K562 (cell line): ENCODE measurements around the gene ADAM15. TPM values are rescaled to one million over a fixed set of nuclear protein-coding genes. Genes with fewer than 3 reads are reported as not detected.

Experiments
- ADNP ChIP-seq: fragments of 200-800 bp; sonication (Bioruptor generic); IDR thresholded peaks from 2 replicates; pipeline ENCODE4 v1.6.1; 2016; ENCODE audit warnings: missing genetic modification characterization, missing compliant biosample characterization
- CBFB ChIP-seq: sonication (generic); formaldehyde crosslinking; IDR thresholded peaks from 2 replicates; pipeline ENCODE4 v1.4.0; 2020; ENCODE audit warnings: mild to moderate bottlenecking, missing genetic modification reagents
- CHD1 ChIP-seq: fragments of 200-600 bp; sonication (generic); IDR thresholded peaks from one replicate; pipeline ENCODE4 v1.6.1; 2012; ENCODE audit warnings: mild to moderate bottlenecking, moderate library complexity, low read length, inconsistent platforms
- E2F4 ChIP-seq: sonication (generic); formaldehyde crosslinking; IDR thresholded peaks from 2 replicates; pipeline ENCODE4 v1.8.0; 2022; ENCODE audit warnings: mild to moderate bottlenecking, low read depth, missing genetic modification reagents
- E2F6 ChIP-seq, 2 experiments: IDR thresholded peaks; 2 replicates each; pipeline ENCODE4 v1.6.1; 2011; ENCODE audit warnings: borderline replicate concordance in 1 of 2, control low read depth in 1 of 2, low read depth in 1 of 2, low read length in 1 of 2, mild to moderate bottlenecking in 1 of 2, mixed read lengths in 1 of 2, moderate library complexity in 1 of 2; ENCODE audit not compliant: insufficient read depth in 1 of 2, insufficient read length in 1 of 2, poor library complexity in 1 of 2, severe bottlenecking in 1 of 2; ENCODE audit errors: extremely low read depth in 1 of 2
- ETV6 ChIP-seq, 3 experiments: fragments of 150-350 bp in 1 of 3; sonication (generic) in 1 of 3; formaldehyde crosslinking in 1 of 3; IDR thresholded peaks; 2 replicates each; pipeline versions ENCODE4 v1.6.1 to v1.8.0; 2014 to 2022; ENCODE audit warnings: borderline replicate concordance in 2 of 3, low read depth in 2 of 3, antibody characterized with exemption in 1 of 3, low read length in 1 of 3, mild to moderate bottlenecking in 1 of 3, missing genetic modification reagents in 1 of 3
- GTF2F1 ChIP-seq: IDR thresholded peaks from 2 replicates; pipeline ENCODE4 v1.6.1; 2011; ENCODE audit warnings: low read depth, low read length, improper control_type of control experiment
- HNRNPLL ChIP-seq: fragments of 200-400 bp; formaldehyde crosslinking; IDR thresholded peaks from 2 replicates; pipeline ENCODE4 v1.6.1; 2017; ENCODE audit warnings: low read length, low read depth, mild to moderate bottlenecking; ENCODE audit not compliant: poor library complexity, severe bottlenecking
- KDM4B ChIP-seq, 2 experiments: fragments of 450-650 bp in 1 of 2; sonication (generic) in 1 of 2; IDR thresholded peaks; 2 replicates each; pipeline ENCODE4 v1.6.1; 2016 to 2017; ENCODE audit warnings: borderline replicate concordance in 2 of 2, antibody characterized with exemption in 1 of 2, low read depth in 1 of 2, mild to moderate bottlenecking in 1 of 2
- KLF1 ChIP-seq: fragments of 450-650 bp; IDR thresholded peaks from 2 replicates; pipeline ENCODE4 v1.6.1; 2016; ENCODE audit warnings: missing genetic modification characterization, missing compliant biosample characterization
- MNT ChIP-seq, 2 experiments: fragments of 450-650 bp; conservative IDR thresholded peaks; 2 replicates each; pipeline ENCODE4 v1.6.1; 2017; ENCODE audit warnings: mild to moderate bottlenecking in 2 of 2, moderate library complexity in 2 of 2
- NCOA4 ChIP-seq: fragments of 450-650 bp; IDR thresholded peaks from 2 replicates; pipeline ENCODE4 v1.6.1; 2018; ENCODE audit warnings: mild to moderate bottlenecking; ENCODE audit not compliant: partially characterized antibody
- NCOR1 ChIP-seq: fragments of 450-650 bp; IDR thresholded peaks from 2 replicates; pipeline ENCODE4 v1.6.1; 2016; ENCODE audit warnings: mild to moderate bottlenecking, moderate library complexity
- PHF8 ChIP-seq: fragments of 200-600 bp; sonication (generic); IDR thresholded peaks from 2 replicates; pipeline ENCODE4 v1.6.1; 2012; ENCODE audit warnings: mixed run types, mild to moderate bottlenecking, inconsistent platforms, low read length, moderate library complexity, borderline replicate concordance
- PHTF2 ChIP-seq: fragments of 250-450 bp; sonication (Bioruptor Pico); IDR thresholded peaks from 2 replicates; pipeline ENCODE4 v1.5.0; 2021; ENCODE audit warnings: mild to moderate bottlenecking
- RFX7 ChIP-seq: fragments of 250-450 bp; sonication (Bioruptor Pico); IDR thresholded peaks from 2 replicates; pipeline ENCODE4 v1.5.1; 2021; ENCODE audit warnings: mild to moderate bottlenecking
- SAFB2 ChIP-seq: fragments of 200-400 bp; formaldehyde crosslinking; IDR thresholded peaks from 2 replicates; pipeline ENCODE4 v1.6.1; 2018; ENCODE audit warnings: borderline replicate concordance, low read length, low read depth, moderate library complexity; ENCODE audit not compliant: severe bottlenecking
- SNAPC5 ChIP-seq: fragments of 250-450 bp; sonication (Bioruptor Pico); IDR thresholded peaks from 2 replicates; pipeline ENCODE4 v1.8.0; 2021; ENCODE audit warnings: moderate library complexity, mild to moderate bottlenecking, inconsistent platforms
- TAF7 ChIP-seq: fragments of 450-650 bp; IDR thresholded peaks from 2 replicates; pipeline ENCODE4 v1.6.1; 2016; ENCODE audit warnings: missing genetic modification characterization, missing compliant biosample characterization
- TCF15 ChIP-seq: fragments of 250-450 bp; sonication (Bioruptor Pico); IDR thresholded peaks from 2 replicates; pipeline ENCODE4 v1.8.0; 2022; ENCODE audit warnings: moderate library complexity, mild to moderate bottlenecking, inconsistent platforms
- ZNF431 ChIP-seq: sonication (generic); formaldehyde crosslinking; IDR thresholded peaks from 2 replicates; pipeline ENCODE4 v1.8.0; 2022; ENCODE audit warnings: mild to moderate bottlenecking, missing genetic modification reagents
- ZNF766 ChIP-seq: fragments of 200-800 bp; sonication (Bioruptor generic); conservative IDR thresholded peaks from 2 replicates; pipeline ENCODE4 v1.6.1; 2016; ENCODE audit warnings: missing genetic modification characterization, missing compliant biosample characterization
- polyA plus RNA-seq, 8 experiments: library from polyadenylated mRNA; depleted of rRNA in 4 of 8; stranded (reverse) in 5 of 8; unstranded in 3 of 8; fragments of >200 nt; fragmentation: Nextera tagmentation in 2 of 8; fragmentation: Illumina TruSeq in 1 of 8; extraction: Ambion mirVana in 2 of 8; extraction: Trizol in 1 of 8; gene quantifications; 2 replicates each; pipeline versions ENCODE4 v1.2.1 to v1.2.3, GENCODE V29; 2011 to 2014; ENCODE audit warnings: inconsistent platforms in 1 of 8, missing spikeins in 1 of 8
- total RNA-seq, 7 experiments: library from RNA; depleted of rRNA in 6 of 7; stranded (reverse); fragments of >200 nt in 6 of 7; fragmentation: Illumina TruSeq in 2 of 7; extraction: Trizol in 2 of 7; gene quantifications; 2 replicates each; pipeline versions ENCODE4 v1.2.1 to v1.2.3, GENCODE V29; 2011 to 2021; ENCODE audit warnings: low replicate concordance in 1 of 7

ADAM15 gene
- total and polyA plus RNA-seq, 9 of the 15 experiments (the other 6 are each of a cell fraction or from before 2014, with no cell fraction given), result 0.69 to 72.3 (median 32.8) TPM

- no peak for TF ChIP-seq SNAPC5 (CRISPR knock-in tag)
- peak; percentile 76 for TF ChIP-seq ZNF766
- peak; percentile 73; the same call in 1 of the 2 replicates for TF ChIP-seq KLF1 (tag)
- no peak for TF ChIP-seq TAF7
- no peak for TF ChIP-seq ADNP (tag)
- peak; percentile 62 to 82 for TF ChIP-seq MNT (conservative IDR thresholded peaks at IDR 0.05)
- no peak for TF ChIP-seq SAFB2
- peak; percentile 66; the same call in 1 of the 2 replicates for TF ChIP-seq CBFB (CRISPR knock-in tag)
- no peak for TF ChIP-seq NCOA4
- no peak for TF ChIP-seq NCOR1
- peak; percentile 54 for TF ChIP-seq CHD1
- TF ChIP-seq PHF8, result peak; percentile 77; the same call in 1 of the 2 replicates
- no peak for TF ChIP-seq ETV6 (IDR thresholded peaks at IDR 0.05; ENCODE audit: borderline replicate concordance in 1 of 2, low read depth in 2 of 2, low read length in 1 of 2)
- TF ChIP-seq ETV6 (CRISPR knock-in tag; IDR thresholded peaks at IDR 0.05; ENCODE audit: borderline replicate concordance), result no peak
- peak in 1 of 2 experiments; percentile 16; a peak in 1 of 4 replicates for TF ChIP-seq KDM4B (IDR thresholded peaks at IDR 0.05; ENCODE audit: borderline replicate concordance in 2 of 2, low read depth in 1 of 2)
- TF ChIP-seq E2F4 (CRISPR knock-in tag), result peak; percentile 89
- TF ChIP-seq ZNF431, result 0 out of 2 replicates have a peak, but pooled peaks have one; percentile 62
- TF ChIP-seq HNRNPLL, result peak; percentile 68
- TF ChIP-seq E2F6 (IDR thresholded peaks at IDR 0.05; ENCODE audit: borderline replicate concordance in 1 of 2, extremely low read depth in 1 of 2, insufficient read depth in 1 of 2, insufficient read length in 1 of 2, low read depth in 1 of 2, low read length in 1 of 2, poor library complexity in 1 of 2, severe bottlenecking in 1 of 2), result peak; percentile 98
- TF ChIP-seq TCF15 (CRISPR knock-in tag), result no peak
- no peak for TF ChIP-seq RFX7 (CRISPR knock-in tag)
- TF ChIP-seq GTF2F1, result no peak
- TF ChIP-seq PHTF2 (CRISPR knock-in tag), result no peak
Observed at GRCh38 chr1:155050560-155051341, at the start of gene ADAM15 (continued).
